ENCODE measurements around the gene CYGB.
A peak's percentile ranks its signal among the peaks of the same experiment; 100 is the strongest.

Gene CYGB

GRCh38 chr17:76546556-76547182 lies 9.2 kb upstream of the CYGB start:
- TF ChIP-seq CTCF (IDR thresholded peaks at IDR 0.05; ENCODE audit: insufficient read depth, low read length, missing control alignments), result no peak
- H3K4me3 ChIP-seq (ENCODE audit: low read depth, low read length), result no peak overlapping the region
- POLR2A ChIA-PET, result interaction anchor here (0.8 to 1.8 kb wide), 5 partner anchors 12 to 53 kb away, joined by 3 to 7 read pairs (median 6); no protein-coding TSS in a partner anchor
- CTCF ChIA-PET, result interaction anchor here (0.6 to 10.2 kb wide), 21 partner anchors 10 to 93 kb away, joined by 3 to 180 read pairs (median 3); partner anchors contain the start of genes AANAT and CYGB
- peak; percentile 82 for DNase-seq (ENCODE audit: low read depth, low spot score)

GRCh38 chr17:76545918-76546555 lies 8.5 kb upstream of the CYGB start:
- POLR2A ChIA-PET, result interaction anchor here (0.8 to 1.8 kb wide), 4 partner anchors 12 to 23 kb away, joined by 3 to 7 read pairs (median 6); no protein-coding TSS in a partner anchor
- TF ChIP-seq CTCF (IDR thresholded peaks at IDR 0.05; ENCODE audit: insufficient read depth, low read length, missing control alignments), result no peak
- H3K4me3 ChIP-seq (ENCODE audit: low read depth, low read length), result no peak overlapping the region
- CTCF ChIA-PET, result interaction anchor here (0.6 to 10.2 kb wide), 18 partner anchors 9 to 168 kb away, joined by 3 to 180 read pairs (median 7); partner anchors contain the start of genes AANAT and CYGB
- DNase-seq (ENCODE audit: low read depth, low spot score), result no peak

GRCh38 chr17:76544546-76545365 lies 7.2 kb upstream of the CYGB start:
- no peak overlapping the region for H3K4me3 ChIP-seq (ENCODE audit: low read depth, low read length)
- CTCF ChIA-PET, result interaction anchor here (1.1 to 10.2 kb wide), 14 partner anchors 8 to 169 kb away, joined by 3 to 180 read pairs (median 12); partner anchors contain the start of gene AANAT
- POLR2A ChIA-PET, result no interaction called here
- no peak for TF ChIP-seq CTCF (IDR thresholded peaks at IDR 0.05; ENCODE audit: insufficient read depth, low read length, missing control alignments)
- no peak for DNase-seq (ENCODE audit: low read depth, low spot score)

GRCh38 chr17:76543826-76544545 lies 6.5 kb upstream of the CYGB start:
- no peak for TF ChIP-seq CTCF (IDR thresholded peaks at IDR 0.05; ENCODE audit: insufficient read depth, low read length, missing control alignments)
- no peak overlapping the region for H3K4me3 ChIP-seq (ENCODE audit: low read depth, low read length)
- no peak for DNase-seq (ENCODE audit: low read depth, low spot score)
- ChIA-PET POLR2A (no interaction called here), CTCF (interaction anchor here (0.6 to 10.2 kb wide), 10 partner anchors 8 to 164 kb away, joined by 3 to 180 read pairs (median 4); partner anchors contain the start of gene AANAT)

GRCh38 chr17:76543482-76543825 lies 5.9 kb upstream of the CYGB start:
- POLR2A ChIA-PET, result no interaction called here
- no peak overlapping the region for H3K4me3 ChIP-seq (ENCODE audit: low read depth, low read length)
- CTCF ChIA-PET, result interaction anchor here (0.6 to 10.2 kb wide), 10 partner anchors 9 to 165 kb away, joined by 3 to 180 read pairs (median 4); partner anchors contain the start of gene AANAT
- no peak for TF ChIP-seq CTCF (IDR thresholded peaks at IDR 0.05; ENCODE audit: insufficient read depth, low read length, missing control alignments)
- DNase-seq (ENCODE audit: low read depth, low spot score), result no peak
